GM21576 (cell line): ENCODE data around the gene STARD13.
"Not testable (repeated sequence)": the region's sequence is repeated elsewhere in the genome, so short reads cannot be mapped to it uniquely, and the experiment has no call there.

Source experiments
- ATAC-seq: cut with Tn5 transposase; IDR thresholded peaks from one replicate; pipeline ENCODE4 v1.9.1; 2021; ENCODE audit warnings: mild to moderate bottlenecking, moderate library complexity; ENCODE audit not compliant: unreplicated experiment

The STARD13 gene

GRCh38 chr13:33181264-33181663, 104.3 kb downstream of the STARD13 start:
- no peak for ATAC-seq

- no peak for ATAC-seq
These were observed 105.3 kb downstream of the STARD13 start for GRCh38 chr13:33180122-33180804.

- ATAC-seq = no peak
These were observed 106.1 kb downstream of the STARD13 start for GRCh38 chr13:33179463-33179862.

GRCh38 chr13:33178209-33178840, 107.2 kb downstream of the STARD13 start:
- ATAC-seq = no peak

GRCh38 chr13:33177340-33178208, 108.0 kb downstream of the STARD13 start:
- ATAC-seq = not testable (repeated sequence)

GRCh38 chr13:33176526-33176925, 109.0 kb downstream of the STARD13 start:
- ATAC-seq = no peak

- no peak for ATAC-seq
These were observed 109.6 kb downstream of the STARD13 start for GRCh38 chr13:33175991-33176390.

GRCh38 chr13:33174931-33175330, 110.6 kb downstream of the STARD13 start:
- no peak for ATAC-seq

- no peak for ATAC-seq
These were observed 111.1 kb downstream of the STARD13 start for GRCh38 chr13:33174491-33174890.

- ATAC-seq = no peak
These were observed 112.6 kb downstream of the STARD13 start for GRCh38 chr13:33172911-33173310.

GRCh38 chr13:33172400-33172799, 113.2 kb downstream of the STARD13 start:
- ATAC-seq = no peak

GRCh38 chr13:33169273-33169980, 116.1 kb downstream of the STARD13 start:
- no peak for ATAC-seq

- no peak for ATAC-seq
These were observed 117.1 kb downstream of the STARD13 start for GRCh38 chr13:33168321-33168960.

GRCh38 chr13:33167491-33167890, 118.1 kb downstream of the STARD13 start:
- ATAC-seq = no peak

- ATAC-seq = no peak
These were observed 119.8 kb downstream of the STARD13 start for GRCh38 chr13:33165787-33166186.

GRCh38 chr13:33164331-33164730, 121.2 kb downstream of the STARD13 start:
- no peak for ATAC-seq

- ATAC-seq = not testable (repeated sequence)
These were observed 122.8 kb downstream of the STARD13 start for GRCh38 chr13:33162725-33163124.

GRCh38 chr13:33158816-33159215, 126.7 kb downstream of the STARD13 start:
- no peak for ATAC-seq

- ATAC-seq = no peak
These were observed 127.3 kb downstream of the STARD13 start for GRCh38 chr13:33158271-33158670.

- no peak for ATAC-seq
These were observed 130.6 kb downstream of the STARD13 start for GRCh38 chr13:33154911-33155310.
